ENCODE data around the gene METTL2B. TPM values are rescaled to one million over a fixed set of nuclear protein-coding genes. Genes with fewer than 3 reads are reported as not detected.
"Not testable (repeated sequence)": the region's sequence is repeated elsewhere in the genome, so short reads cannot be mapped to it uniquely, and the experiment has no call there.

METTL2B gene
- total RNA-seq, 1 experiment from 2014 or later = 40.4 TPM

GRCh38 chr7:128462460-128462859 is 14.1 kb upstream of the METTL2B start (continued):
- TF ChIP-seq, protein P1, sequence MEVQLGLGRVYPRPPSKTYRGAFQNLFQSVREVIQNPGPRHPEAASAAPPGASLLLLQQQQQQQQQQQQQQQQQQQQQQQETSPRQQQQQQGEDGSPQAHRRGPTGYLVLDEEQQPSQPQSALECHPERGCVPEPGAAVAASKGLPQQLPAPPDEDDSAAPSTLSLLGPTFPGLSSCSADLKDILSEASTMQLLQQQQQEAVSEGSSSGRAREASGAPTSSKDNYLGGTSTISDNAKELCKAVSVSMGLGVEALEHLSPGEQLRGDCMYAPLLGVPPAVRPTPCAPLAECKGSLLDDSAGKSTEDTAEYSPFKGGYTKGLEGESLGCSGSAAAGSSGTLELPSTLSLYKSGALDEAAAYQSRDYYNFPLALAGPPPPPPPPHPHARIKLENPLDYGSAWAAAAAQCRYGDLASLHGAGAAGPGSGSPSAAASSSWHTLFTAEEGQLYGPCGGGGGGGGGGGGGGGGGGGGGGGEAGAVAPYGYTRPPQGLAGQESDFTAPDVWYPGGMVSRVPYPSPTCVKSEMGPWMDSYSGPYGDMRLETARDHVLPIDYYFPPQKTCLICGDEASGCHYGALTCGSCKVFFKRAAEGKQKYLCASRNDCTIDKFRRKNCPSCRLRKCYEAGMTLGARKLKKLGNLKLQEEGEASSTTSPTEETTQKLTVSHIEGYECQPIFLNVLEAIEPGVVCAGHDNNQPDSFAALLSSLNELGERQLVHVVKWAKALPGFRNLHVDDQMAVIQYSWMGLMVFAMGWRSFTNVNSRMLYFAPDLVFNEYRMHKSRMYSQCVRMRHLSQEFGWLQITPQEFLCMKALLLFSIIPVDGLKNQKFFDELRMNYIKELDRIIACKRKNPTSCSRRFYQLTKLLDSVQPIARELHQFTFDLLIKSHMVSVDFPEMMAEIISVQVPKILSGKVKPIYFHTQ (CRISPR knock-in tag; IDR thresholded peaks at IDR 0.05) = no peak
- TF ChIP-seq ZNF512 (CRISPR knock-in tag; IDR thresholded peaks at IDR 0.05; ENCODE audit: borderline replicate concordance) = no peak
- no peak for TF ChIP-seq EMX1 (CRISPR knock-in tag; IDR thresholded peaks at IDR 0.05)
- no peak for TF ChIP-seq ZNF263 (CRISPR knock-in tag; IDR thresholded peaks at IDR 0.05; ENCODE audit: low read depth)
- TF ChIP-seq ZNF425 (CRISPR knock-in tag; conservative IDR thresholded peaks at IDR 0.05) = no peak
- TF ChIP-seq ZNF281 (CRISPR knock-in tag; IDR thresholded peaks at IDR 0.05) = no peak
- TF ChIP-seq E2F1 (CRISPR knock-in tag; IDR thresholded peaks at IDR 0.05) = no peak

DNA sequence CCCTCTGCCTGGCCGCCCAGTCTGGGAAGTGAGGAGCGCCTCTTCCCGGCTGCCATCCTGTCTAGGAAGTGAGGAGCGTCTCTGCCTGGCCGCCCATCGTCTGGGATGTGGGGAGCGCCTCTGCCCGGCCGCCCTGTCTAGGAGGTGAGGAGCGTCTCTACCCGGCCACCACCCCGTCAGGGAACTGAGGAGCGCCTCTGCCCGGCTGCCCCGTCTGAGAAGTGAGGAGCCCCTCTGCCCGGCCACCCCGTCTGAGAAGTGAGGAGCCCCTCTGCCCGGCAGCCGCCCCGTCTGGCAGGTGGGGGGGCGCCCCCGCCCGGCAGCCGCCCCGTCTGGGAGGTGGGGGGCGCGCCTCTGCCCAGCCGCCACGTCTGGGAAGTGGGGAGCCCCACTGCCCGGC is 13.2 kb upstream of the METTL2B start:
- ATAC-seq; H3K4me3 Mint-ChIP-seq; DNase-seq (ENCODE audit: low spot score); POLR2A ChIA-PET; H3K27me3 Mint-ChIP-seq (ENCODE audit: low read depth); CTCF ChIA-PET; H3K9me3 Mint-ChIP-seq; H3K27ac Mint-ChIP-seq: not testable (repeated sequence)
- Mint-ChIP-seq H3K4me1 (peaks cover 16% of the 10 kb centered on the region), H3K36me3 (peaks cover 28% of the 10 kb centered on the region)

DNA sequence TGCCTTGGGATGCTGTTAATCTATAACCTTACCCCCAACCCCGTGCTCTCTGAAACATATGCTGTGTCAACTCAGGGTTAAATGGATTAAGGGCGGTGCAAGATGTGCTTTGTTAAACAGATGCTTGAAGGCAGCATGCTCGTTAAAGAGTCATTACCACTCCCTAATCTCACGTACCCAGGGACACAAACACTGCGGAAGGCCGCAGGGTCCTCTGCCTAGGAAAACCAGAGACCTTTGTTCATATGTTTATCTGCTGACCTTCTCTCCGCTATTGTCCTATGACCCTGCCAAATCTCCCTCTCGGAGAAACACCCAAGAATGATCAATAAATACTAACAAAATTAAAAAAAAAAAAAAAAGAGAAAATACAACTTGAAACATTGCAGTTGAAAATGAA is 12.6 kb upstream of the METTL2B start:
- Mint-ChIP-seq H3K4me1 (peaks cover 10% of the 10 kb centered on the region), H3K36me3 (peaks cover 23% of the 10 kb centered on the region)
- DNase-seq (ENCODE audit: low spot score); POLR2A ChIA-PET; H3K27ac Mint-ChIP-seq; H3K27me3 Mint-ChIP-seq (ENCODE audit: low read depth); H3K9me3 Mint-ChIP-seq; CTCF ChIA-PET; ATAC-seq; H3K4me3 Mint-ChIP-seq: not testable (repeated sequence)

- POLR2A ChIA-PET; H3K4me3 Mint-ChIP-seq; DNase-seq (ENCODE audit: low spot score); H3K4me1 Mint-ChIP-seq; CTCF ChIA-PET; ATAC-seq; H3K9me3 Mint-ChIP-seq; H3K27me3 Mint-ChIP-seq (ENCODE audit: low read depth); H3K27ac Mint-ChIP-seq: not testable (repeated sequence)
- H3K36me3 Mint-ChIP-seq = peaks cover 20% of the 10 kb centered on the region
Measured at GRCh38 chr7:128466871-128467270, 9.7 kb upstream of the METTL2B start.

DNA sequence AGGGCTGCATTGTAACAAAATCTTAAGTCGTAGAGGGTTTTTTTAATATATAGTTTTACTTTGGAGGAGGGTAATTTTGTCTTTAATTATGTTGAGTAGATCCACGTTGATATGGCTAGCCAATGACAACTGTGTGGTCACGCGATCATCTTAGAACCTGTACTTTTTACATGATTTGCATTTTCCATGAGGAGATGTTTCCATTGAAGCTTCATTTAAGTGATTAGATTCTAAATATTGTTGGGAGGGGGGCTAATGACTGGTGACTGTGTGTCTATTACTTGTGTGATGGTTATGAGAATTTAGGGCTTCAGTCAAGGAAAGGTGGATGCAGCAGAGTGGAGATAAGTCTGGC is 765 bp downstream of the METTL2B start:
- H3K4me3 Mint-ChIP-seq = peak overlapping the region; percentile 98
- CTCF ChIA-PET = interaction anchor here (0.6 kb wide), 1 partner anchor 189 kb away, joined by 4 read pairs; no protein-coding TSS in a partner anchor
- H3K4me1 Mint-ChIP-seq = peaks cover 12% of the 10 kb centered on the region
- POLR2A ChIA-PET; ATAC-seq; H3K27me3 Mint-ChIP-seq (ENCODE audit: low read depth); DNase-seq (ENCODE audit: low spot score); H3K9me3 Mint-ChIP-seq: not testable (repeated sequence)
- H3K27ac Mint-ChIP-seq = peak overlapping the region; percentile 94
- peaks cover 30% of the 10 kb centered on the region for H3K36me3 Mint-ChIP-seq

DNA sequence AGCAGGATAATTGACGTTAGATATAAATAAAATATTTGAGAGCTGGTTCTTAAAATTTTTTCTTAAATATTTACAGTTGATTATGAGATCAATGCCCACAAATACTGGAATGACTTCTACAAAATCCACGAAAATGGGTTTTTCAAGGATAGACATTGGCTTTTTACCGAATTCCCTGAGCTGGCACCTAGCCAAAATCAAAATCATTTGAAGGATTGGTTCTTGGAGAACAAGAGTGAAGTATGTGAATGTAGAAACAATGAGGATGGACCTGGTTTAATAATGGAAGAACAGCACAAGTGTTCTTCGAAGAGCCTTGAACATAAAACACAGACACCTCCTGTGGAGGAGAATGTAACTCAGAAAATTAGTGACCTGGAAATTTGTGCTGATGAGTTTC is 2.5 kb downstream of the METTL2B start:
- Mint-ChIP-seq H3K36me3 (peaks cover 38% of the 10 kb centered on the region), H3K4me1 (peaks cover 12% of the 10 kb centered on the region), H3K4me3 (peak overlapping the region; percentile 27; the same call in 1 of the 2 replicates)
- ATAC-seq; H3K27me3 Mint-ChIP-seq (ENCODE audit: low read depth); H3K9me3 Mint-ChIP-seq; CTCF ChIA-PET; DNase-seq (ENCODE audit: low spot score); POLR2A ChIA-PET; H3K27ac Mint-ChIP-seq: not testable (repeated sequence)

DNA sequence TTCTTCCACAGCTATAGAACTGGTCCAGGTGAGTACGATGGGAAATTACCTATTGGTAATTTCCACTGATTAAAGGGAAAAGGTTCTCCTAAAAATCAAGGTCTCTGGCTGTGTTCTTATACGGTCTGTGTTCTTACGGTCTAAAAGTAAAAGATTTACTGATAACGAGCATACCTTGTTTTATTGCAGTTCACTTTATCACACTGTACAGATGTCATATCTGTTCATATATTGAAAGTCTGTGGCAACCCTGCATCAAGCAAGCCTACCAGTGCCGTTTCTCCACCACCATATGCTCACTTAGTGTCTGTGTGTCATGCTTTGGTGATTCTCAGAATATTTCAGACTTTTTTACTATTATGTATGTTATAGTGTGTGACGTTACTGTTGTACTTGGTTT is 11.6 kb downstream of the METTL2B start:
- H3K27ac Mint-ChIP-seq; H3K4me3 Mint-ChIP-seq; DNase-seq (ENCODE audit: low spot score); CTCF ChIA-PET; ATAC-seq; POLR2A ChIA-PET; H3K4me1 Mint-ChIP-seq; H3K27me3 Mint-ChIP-seq (ENCODE audit: low read depth); H3K9me3 Mint-ChIP-seq: not testable (repeated sequence)
- peaks cover 45% of the 10 kb centered on the region for H3K36me3 Mint-ChIP-seq
